Measurements from ENCODE around the gene INMT.

The INMT gene

DNA sequence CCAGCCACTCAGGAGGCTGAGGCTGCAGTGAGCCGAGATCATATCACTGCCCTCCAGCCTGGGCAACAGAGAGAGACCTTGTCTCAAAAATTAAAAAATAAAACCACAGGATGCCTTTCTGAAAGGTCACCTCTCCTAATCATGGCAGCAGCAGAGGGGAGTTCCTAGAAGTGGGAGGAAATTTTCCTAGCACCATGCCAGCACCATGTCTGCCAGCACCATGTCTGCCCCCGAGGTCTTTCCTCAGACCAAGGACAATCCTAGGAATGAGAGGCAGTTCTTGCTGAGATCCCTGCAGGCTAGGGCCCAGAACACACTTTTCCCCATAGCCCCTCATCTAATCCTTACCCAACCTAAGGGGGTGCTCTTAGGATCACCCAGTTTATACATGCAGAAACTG lies 22.3 kb upstream of the INMT start:
- DNase-seq, result no peak
- H3K9ac ChIP-seq (ENCODE audit: low read length), result no peak overlapping the region
- H2BK120ac ChIP-seq (ENCODE audit: low read depth, low read length), result no peak overlapping the region
- no peak overlapping the region for H4K5ac ChIP-seq (ENCODE audit: low read length)
- WGBS (ENCODE audit: extremely low coverage, insufficient coverage, low lambda C conversion rate), result no CpG with 5 or more reads among the region's 2 CpGs
- no peak overlapping the region for H3K4ac ChIP-seq (ENCODE audit: low read depth, low read length)
- no peak overlapping the region for H3K18ac ChIP-seq (ENCODE audit: low read length)
- H3K4me3 ChIP-seq (ENCODE audit: low read length), result no peak overlapping the region
- H2BK15ac ChIP-seq (replicated peaks; ENCODE audit: low read depth), result no peak overlapping the region
- no peaks in the 10 kb centered on the region for H3K27me3 ChIP-seq (ENCODE audit: insufficient read depth, low read length, poor library complexity)
- no peak overlapping the region for H3K56ac ChIP-seq (ENCODE audit: low read length)
- no peaks in the 10 kb centered on the region for H3K36me3 ChIP-seq (ENCODE audit: control insufficient read depth, insufficient read depth, low read length)
- no peaks in the 10 kb centered on the region for H3K4me1 ChIP-seq (ENCODE audit: control insufficient read depth, low read depth, low read length)
- H3K79me2 ChIP-seq (ENCODE audit: control insufficient read depth, insufficient read depth, low read length), result no peaks in the 10 kb centered on the region
- no peak overlapping the region for H3K27ac ChIP-seq (ENCODE audit: low read depth, low read length)
- H2AK5ac ChIP-seq (ENCODE audit: low read length), result no peak overlapping the region
- no peaks in the 10 kb centered on the region for H3K79me1 ChIP-seq (ENCODE audit: low read length)
- no peak overlapping the region for H2BK5ac ChIP-seq (ENCODE audit: low read length)
- H3K4me2 ChIP-seq (ENCODE audit: low read length), result no peak overlapping the region
- no peak overlapping the region for H3K23ac ChIP-seq (ENCODE audit: low read length)
- no peak overlapping the region for H4K8ac ChIP-seq (ENCODE audit: low read depth, low read length)

GRCh38 chr7:30730097-30730496 lies 21.8 kb upstream of the INMT start:
- DNase-seq, result no peak
- Histone ChIP-seq H2BK5ac (ENCODE audit: low read length) (no peak overlapping the region), H3K79me1 (ENCODE audit: low read length) (no peaks in the 10 kb centered on the region), H3K4me3 (ENCODE audit: low read length) (no peak overlapping the region), H2BK120ac (ENCODE audit: low read depth, low read length) (no peak overlapping the region), H3K23ac (ENCODE audit: low read length) (no peak overlapping the region), H3K4me2 (ENCODE audit: low read length) (no peak overlapping the region), H4K5ac (ENCODE audit: low read length) (no peak overlapping the region), H3K18ac (ENCODE audit: low read length) (no peak overlapping the region), H3K4ac (ENCODE audit: low read depth, low read length) (no peak overlapping the region), H2BK15ac (replicated peaks; ENCODE audit: low read depth) (no peak overlapping the region), H3K4me1 (ENCODE audit: control insufficient read depth, low read depth, low read length) (no peaks in the 10 kb centered on the region), H3K27me3 (ENCODE audit: insufficient read depth, low read length, poor library complexity) (no peaks in the 10 kb centered on the region), H2AK5ac (ENCODE audit: low read length) (no peak overlapping the region), H3K56ac (ENCODE audit: low read length) (no peak overlapping the region), H4K8ac (ENCODE audit: low read depth, low read length) (no peak overlapping the region), H3K79me2 (ENCODE audit: control insufficient read depth, insufficient read depth, low read length) (no peaks in the 10 kb centered on the region), H3K9ac (ENCODE audit: low read length) (no peak overlapping the region), H3K27ac (ENCODE audit: low read depth, low read length) (no peak overlapping the region), H3K36me3 (ENCODE audit: control insufficient read depth, insufficient read depth, low read length) (no peaks in the 10 kb centered on the region)
- no CpG with 5 or more reads among the region's 2 CpGs for WGBS (ENCODE audit: extremely low coverage, insufficient coverage, low lambda C conversion rate)

DNA sequence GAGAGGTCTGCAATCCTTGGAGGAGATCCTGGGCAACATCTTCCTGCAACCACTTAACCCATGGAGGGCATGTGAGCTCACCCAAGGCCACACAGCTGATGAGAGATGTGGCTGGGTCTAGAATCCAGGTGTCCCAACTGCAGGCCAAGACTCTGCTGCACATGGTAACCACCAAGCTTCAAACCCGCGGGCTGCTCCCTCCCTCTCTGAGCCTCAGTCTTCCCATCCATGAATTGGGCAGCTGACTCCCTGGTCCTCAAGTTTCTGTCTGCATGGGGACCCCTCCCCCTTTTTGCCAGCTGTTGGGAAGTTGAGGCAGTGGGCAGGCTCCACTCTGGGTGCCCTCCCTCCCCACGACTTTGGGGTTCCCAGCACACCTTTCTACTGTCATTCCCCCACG lies 20.9 kb upstream of the INMT start:
- Histone ChIP-seq H3K56ac (ENCODE audit: low read length) (no peak overlapping the region), H3K79me1 (ENCODE audit: low read length) (no peaks in the 10 kb centered on the region), H3K23ac (ENCODE audit: low read length) (no peak overlapping the region), H2AK5ac (ENCODE audit: low read length) (no peak overlapping the region), H4K5ac (ENCODE audit: low read length) (no peak overlapping the region), H3K27ac (ENCODE audit: low read depth, low read length) (no peak overlapping the region), H3K4ac (ENCODE audit: low read depth, low read length) (no peak overlapping the region), H3K9ac (ENCODE audit: low read length) (no peak overlapping the region), H4K8ac (ENCODE audit: low read depth, low read length) (no peak overlapping the region), H3K4me3 (ENCODE audit: low read length) (no peak overlapping the region), H3K4me1 (ENCODE audit: control insufficient read depth, low read depth, low read length) (no peaks in the 10 kb centered on the region), H3K27me3 (ENCODE audit: insufficient read depth, low read length, poor library complexity) (no peaks in the 10 kb centered on the region), H2BK120ac (ENCODE audit: low read depth, low read length) (no peak overlapping the region), H2BK15ac (replicated peaks; ENCODE audit: low read depth) (no peak overlapping the region), H3K18ac (ENCODE audit: low read length) (no peak overlapping the region), H3K36me3 (ENCODE audit: control insufficient read depth, insufficient read depth, low read length) (no peaks in the 10 kb centered on the region), H3K4me2 (ENCODE audit: low read length) (no peak overlapping the region), H2BK5ac (ENCODE audit: low read length) (no peak overlapping the region), H3K79me2 (ENCODE audit: control insufficient read depth, insufficient read depth, low read length) (no peaks in the 10 kb centered on the region)
- no CpG with 5 or more reads among the region's 4 CpGs for WGBS (ENCODE audit: extremely low coverage, insufficient coverage, low lambda C conversion rate)
- DNase-seq, result no peak

- Histone ChIP-seq H3K4ac (ENCODE audit: low read depth, low read length) (no peak overlapping the region), H3K4me2 (ENCODE audit: low read length) (no peak overlapping the region), H3K56ac (ENCODE audit: low read length) (no peak overlapping the region), H3K79me2 (ENCODE audit: control insufficient read depth, insufficient read depth, low read length) (no peaks in the 10 kb centered on the region), H3K4me1 (ENCODE audit: control insufficient read depth, low read depth, low read length) (no peaks in the 10 kb centered on the region), H2BK5ac (ENCODE audit: low read length) (no peak overlapping the region), H3K9ac (ENCODE audit: low read length) (no peak overlapping the region), H3K79me1 (ENCODE audit: low read length) (no peaks in the 10 kb centered on the region), H4K8ac (ENCODE audit: low read depth, low read length) (no peak overlapping the region), H3K4me3 (ENCODE audit: low read length) (no peak overlapping the region), H2BK15ac (replicated peaks; ENCODE audit: low read depth) (no peak overlapping the region), H3K23ac (ENCODE audit: low read length) (no peak overlapping the region), H3K27me3 (ENCODE audit: insufficient read depth, low read length, poor library complexity) (no peaks in the 10 kb centered on the region), H4K5ac (ENCODE audit: low read length) (no peak overlapping the region), H3K36me3 (ENCODE audit: control insufficient read depth, insufficient read depth, low read length) (no peaks in the 10 kb centered on the region), H2AK5ac (ENCODE audit: low read length) (no peak overlapping the region), H3K27ac (ENCODE audit: low read depth, low read length) (no peak overlapping the region), H3K18ac (ENCODE audit: low read length) (no peak overlapping the region), H2BK120ac (ENCODE audit: low read depth, low read length) (no peak overlapping the region)
- no CpG with 5 or more reads among the region's 11 CpGs for WGBS (ENCODE audit: extremely low coverage, insufficient coverage, low lambda C conversion rate)
- DNase-seq, result no peak
These were observed 20.4 kb upstream of the INMT start for GRCh38 chr7:30731581-30731980.

GRCh38 chr7:30732606-30733005 lies 19.3 kb upstream of the INMT start:
- H3K79me1 ChIP-seq (ENCODE audit: low read length), result no peaks in the 10 kb centered on the region
- no peak for DNase-seq
- no peak overlapping the region for H2AK5ac ChIP-seq (ENCODE audit: low read length)
- no peak overlapping the region for H2BK15ac ChIP-seq (replicated peaks; ENCODE audit: low read depth)
- H3K18ac ChIP-seq (ENCODE audit: low read length), result no peak overlapping the region
- H3K4me1 ChIP-seq (ENCODE audit: control insufficient read depth, low read depth, low read length), result no peaks in the 10 kb centered on the region
- no peak overlapping the region for H4K5ac ChIP-seq (ENCODE audit: low read length)
- no peaks in the 10 kb centered on the region for H3K27me3 ChIP-seq (ENCODE audit: insufficient read depth, low read length, poor library complexity)
- H3K23ac ChIP-seq (ENCODE audit: low read length), result no peak overlapping the region
- no peak overlapping the region for H4K8ac ChIP-seq (ENCODE audit: low read depth, low read length)
- no peak overlapping the region for H2BK120ac ChIP-seq (ENCODE audit: low read depth, low read length)
- no peaks in the 10 kb centered on the region for H3K79me2 ChIP-seq (ENCODE audit: control insufficient read depth, insufficient read depth, low read length)
- no peak overlapping the region for H3K27ac ChIP-seq (ENCODE audit: low read depth, low read length)
- H3K4me3 ChIP-seq (ENCODE audit: low read length), result no peak overlapping the region
- no peak overlapping the region for H3K4ac ChIP-seq (ENCODE audit: low read depth, low read length)
- H3K4me2 ChIP-seq (ENCODE audit: low read length), result no peak overlapping the region
- WGBS (ENCODE audit: extremely low coverage, insufficient coverage, low lambda C conversion rate), result no CpG with 5 or more reads among the region's 12 CpGs
- H3K36me3 ChIP-seq (ENCODE audit: control insufficient read depth, insufficient read depth, low read length), result no peaks in the 10 kb centered on the region
- no peak overlapping the region for H3K56ac ChIP-seq (ENCODE audit: low read length)
- H3K9ac ChIP-seq (ENCODE audit: low read length), result no peak overlapping the region
- H2BK5ac ChIP-seq (ENCODE audit: low read length), result no peak overlapping the region

GRCh38 chr7:30733216-30733615 lies 18.7 kb upstream of the INMT start:
- Histone ChIP-seq H3K4me2 (ENCODE audit: low read length) (no peak overlapping the region), H3K4ac (ENCODE audit: low read depth, low read length) (no peak overlapping the region), H2BK15ac (replicated peaks; ENCODE audit: low read depth) (no peak overlapping the region), H3K23ac (ENCODE audit: low read length) (no peak overlapping the region), H3K36me3 (ENCODE audit: control insufficient read depth, insufficient read depth, low read length) (no peaks in the 10 kb centered on the region), H3K27me3 (ENCODE audit: insufficient read depth, low read length, poor library complexity) (no peaks in the 10 kb centered on the region), H2BK120ac (ENCODE audit: low read depth, low read length) (no peak overlapping the region), H2AK5ac (ENCODE audit: low read length) (no peak overlapping the region), H2BK5ac (ENCODE audit: low read length) (no peak overlapping the region), H3K4me3 (ENCODE audit: low read length) (no peak overlapping the region), H3K18ac (ENCODE audit: low read length) (no peak overlapping the region), H3K79me1 (ENCODE audit: low read length) (no peaks in the 10 kb centered on the region), H3K27ac (ENCODE audit: low read depth, low read length) (no peak overlapping the region), H4K5ac (ENCODE audit: low read length) (no peak overlapping the region), H3K56ac (ENCODE audit: low read length) (no peak overlapping the region), H3K79me2 (ENCODE audit: control insufficient read depth, insufficient read depth, low read length) (no peaks in the 10 kb centered on the region), H3K4me1 (ENCODE audit: control insufficient read depth, low read depth, low read length) (no peaks in the 10 kb centered on the region), H4K8ac (ENCODE audit: low read depth, low read length) (no peak overlapping the region), H3K9ac (ENCODE audit: low read length) (no peak overlapping the region)
- WGBS (ENCODE audit: extremely low coverage, insufficient coverage, low lambda C conversion rate), result no CpG with 5 or more reads among the region's 6 CpGs
- no peak for DNase-seq
